ENCODE measurements around the gene PRM2.

Gene PRM2

GRCh38 chr16:11229906-11230305 lies 46.4 kb downstream of the PRM2 start:
- DNase-seq (ENCODE audit: low read depth in 2 of 2) = no peak

GRCh38 chr16:11229432-11229831 lies 46.8 kb downstream of the PRM2 start:
- DNase-seq (ENCODE audit: low read depth in 2 of 2) = no peak

- no peak for DNase-seq (ENCODE audit: low read depth in 2 of 2)
Measured at GRCh38 chr16:11225677-11226549, 50.4 kb downstream of the PRM2 start.
